A172 (cell line): ENCODE measurements around the gene FLT4. TPM values are rescaled to one million over a fixed set of nuclear protein-coding genes. Genes with fewer than 3 reads are reported as not detected.
A peak's percentile ranks its signal among the peaks of the same experiment; 100 is the strongest.
"Not testable (repeated sequence)": the region's sequence is repeated elsewhere in the genome, so short reads cannot be mapped to it uniquely, and the experiment has no call there.

Experiments used
- DNase-seq: peaks from one replicate; pipeline ENCODE4 v3.0.0-alpha.2; 2015; ENCODE audit warnings: low spot score
- total RNA-seq: library from RNA; depleted of rRNA; stranded (reverse); fragments of >200 nt; shearing (Covaris generic); gene quantifications from 2 replicates; pipeline ENCODE4 v1.2.3, GENCODE V29; 2014

Gene FLT4
- total RNA-seq, 1 experiment from 2014 or later, result 11.5 TPM

DNA sequence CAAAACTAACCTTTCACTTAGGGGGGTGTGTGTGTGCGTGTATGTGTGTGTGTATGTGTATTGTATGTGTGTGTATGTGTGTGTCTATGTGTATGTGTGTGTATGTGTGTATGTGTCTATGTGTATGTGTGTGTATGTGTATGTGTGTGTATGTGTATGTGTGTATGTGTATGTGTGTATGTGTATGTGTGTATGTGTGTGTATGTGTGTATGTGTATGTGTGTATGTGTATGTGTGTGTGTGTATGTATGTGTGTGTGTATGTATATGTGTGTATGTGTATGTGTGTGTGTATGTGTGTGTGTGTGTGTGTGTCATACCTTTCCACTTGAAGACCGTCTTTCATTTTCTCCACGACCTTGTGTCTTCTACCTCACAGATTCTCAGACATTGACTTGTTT, 20.8 kb upstream of the FLT4 start:
- DNase-seq, result no peak

DNA sequence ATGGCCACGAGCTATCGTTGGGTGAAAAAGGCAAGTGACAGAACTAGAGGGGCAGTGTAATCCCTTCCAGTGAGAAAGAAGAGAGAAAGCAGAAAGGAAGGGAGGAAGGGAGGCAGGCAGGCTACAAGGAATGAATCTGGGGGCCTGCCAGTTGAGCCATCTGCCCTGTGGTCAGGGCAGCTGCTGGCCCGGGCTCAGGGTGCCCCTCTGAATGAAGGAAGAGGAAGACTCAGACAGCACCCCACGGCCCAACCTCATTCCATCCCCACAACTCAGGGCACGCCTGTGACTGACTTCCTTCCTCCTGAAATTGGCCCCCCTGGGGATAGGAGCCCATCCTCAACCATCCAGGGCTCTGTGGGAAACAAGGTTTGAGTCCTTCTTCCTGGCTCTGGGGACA, 20.3 kb upstream of the FLT4 start:
- peak; percentile 13 for DNase-seq

DNA sequence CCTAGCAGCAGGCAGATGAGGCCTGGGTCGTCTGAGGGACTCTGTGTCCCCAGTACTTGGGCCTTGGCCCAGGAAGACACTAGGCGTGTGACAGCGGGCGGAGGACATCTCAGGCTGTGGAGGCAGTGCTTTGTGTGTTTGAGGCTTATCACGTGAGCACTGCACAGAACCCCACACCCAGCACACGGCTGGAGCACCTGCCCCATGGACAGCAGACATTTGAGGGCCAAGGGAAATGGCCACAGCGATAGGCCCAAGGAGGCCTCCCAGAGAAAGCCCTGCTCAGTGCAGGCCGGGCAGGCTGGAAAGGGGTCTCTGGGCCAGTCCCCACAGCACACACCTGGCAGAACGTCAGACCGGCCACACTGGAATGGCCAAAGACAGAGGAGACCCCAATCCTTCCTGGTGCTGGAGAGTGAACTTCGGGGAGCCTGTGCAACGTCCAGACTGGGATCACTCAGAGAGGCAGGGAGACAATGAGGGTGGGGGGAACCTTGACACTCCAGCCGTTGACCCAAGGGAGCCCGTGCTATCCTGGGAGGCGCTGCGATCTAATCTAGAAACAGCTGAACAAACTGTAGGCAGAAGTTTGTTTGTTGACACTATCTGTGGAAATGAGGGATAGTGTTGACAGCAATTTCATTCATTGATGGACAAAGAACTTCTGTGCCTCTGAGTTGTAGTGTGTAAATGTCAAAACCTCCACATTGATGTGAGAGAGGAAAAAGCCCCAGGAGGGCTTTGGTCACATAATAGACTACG, 19.6 kb upstream of the FLT4 start:
- DNase-seq, result no peak

DNA sequence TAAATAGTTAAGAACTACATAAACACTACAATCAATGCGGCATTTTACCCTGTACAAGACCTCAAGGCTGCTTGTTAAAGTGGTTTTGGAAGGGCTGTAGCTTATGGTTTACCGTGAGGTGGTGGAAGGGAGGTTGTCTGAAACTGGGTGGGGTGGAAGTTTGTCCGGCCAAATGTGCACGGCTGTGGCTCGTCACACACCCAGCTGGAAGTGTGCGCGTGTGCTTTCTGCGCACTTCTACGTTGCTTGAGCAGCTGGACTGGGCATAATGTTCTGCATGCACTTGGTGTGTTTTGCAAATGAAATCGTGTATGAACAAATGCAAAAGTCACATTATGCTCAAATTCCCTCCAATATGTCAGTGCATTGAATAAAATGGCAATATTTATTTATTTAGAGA, 17.4 kb upstream of the FLT4 start:
- no peak for DNase-seq

DNA sequence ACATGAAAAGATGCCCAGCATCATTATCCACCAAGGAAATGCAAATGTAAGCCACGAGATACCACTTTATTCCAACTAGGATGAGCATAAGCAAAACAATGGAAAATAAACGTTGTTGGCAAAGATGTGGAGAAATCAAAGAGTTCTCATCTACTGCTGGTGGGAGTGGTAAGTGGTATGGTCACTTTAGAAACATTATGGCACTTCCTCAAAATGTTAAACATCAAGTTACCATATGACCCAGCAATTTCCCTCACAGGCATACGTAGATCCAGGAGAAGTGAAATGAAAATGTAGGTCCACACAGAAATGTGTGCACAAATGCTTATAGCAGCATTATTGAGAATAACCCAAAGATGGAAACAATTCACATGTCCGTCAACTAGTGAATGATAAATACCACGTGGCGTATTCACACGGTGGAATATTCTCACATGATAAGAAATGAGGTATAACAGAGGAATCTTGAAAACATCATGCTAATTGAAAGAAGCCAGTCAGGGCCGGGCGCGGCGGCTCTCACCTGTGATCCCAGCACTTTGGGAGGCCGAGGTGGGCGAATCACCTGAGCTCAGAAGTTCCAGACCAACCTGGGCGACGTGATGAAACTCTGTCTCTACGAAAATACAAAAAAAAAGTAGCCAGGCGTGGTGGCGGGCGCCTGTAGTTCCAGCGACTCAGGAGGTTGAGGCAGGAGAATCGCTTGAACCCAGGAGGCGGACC, 16.4 kb upstream of the FLT4 start:
- no peak for DNase-seq

DNA sequence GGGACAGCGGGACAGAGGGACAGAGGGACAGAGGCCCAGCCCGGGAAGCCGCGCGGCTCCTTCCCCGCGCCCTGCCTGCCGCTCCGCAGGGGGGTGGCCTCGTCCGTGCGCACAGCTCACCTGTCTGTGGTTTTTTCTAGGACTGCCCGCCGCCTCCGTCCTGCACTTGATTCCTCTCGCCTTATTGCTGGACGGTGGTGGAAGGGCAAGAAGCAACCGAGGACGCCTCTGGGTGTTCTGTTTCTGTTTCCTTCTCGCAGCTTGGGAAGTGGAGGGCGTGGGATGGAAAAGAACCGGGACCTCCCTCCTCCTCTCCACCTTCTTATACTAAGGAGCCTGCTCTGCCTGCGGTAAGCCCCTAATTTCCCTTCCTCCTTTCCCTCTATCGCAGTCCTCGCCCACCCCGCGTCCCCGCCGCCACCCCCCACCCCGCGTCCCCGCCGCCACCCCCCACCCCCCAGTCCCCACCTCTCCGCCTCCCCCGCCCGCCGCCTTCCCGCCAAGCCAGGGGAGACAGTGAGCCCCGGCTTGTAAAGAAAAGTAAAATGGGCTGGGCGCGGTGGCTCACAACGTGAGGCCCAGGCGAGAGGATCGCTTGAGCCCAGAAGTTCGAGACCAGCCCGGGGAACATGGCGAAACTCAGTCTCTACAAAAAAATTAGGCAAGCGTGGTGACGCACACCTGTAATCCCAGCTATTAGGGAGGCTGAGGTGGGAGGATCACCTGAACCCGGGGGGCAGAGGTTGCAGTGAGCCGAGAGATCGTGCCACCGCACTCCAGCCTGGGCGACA, 9.6 kb upstream of the FLT4 start:
- no peak for DNase-seq

DNA sequence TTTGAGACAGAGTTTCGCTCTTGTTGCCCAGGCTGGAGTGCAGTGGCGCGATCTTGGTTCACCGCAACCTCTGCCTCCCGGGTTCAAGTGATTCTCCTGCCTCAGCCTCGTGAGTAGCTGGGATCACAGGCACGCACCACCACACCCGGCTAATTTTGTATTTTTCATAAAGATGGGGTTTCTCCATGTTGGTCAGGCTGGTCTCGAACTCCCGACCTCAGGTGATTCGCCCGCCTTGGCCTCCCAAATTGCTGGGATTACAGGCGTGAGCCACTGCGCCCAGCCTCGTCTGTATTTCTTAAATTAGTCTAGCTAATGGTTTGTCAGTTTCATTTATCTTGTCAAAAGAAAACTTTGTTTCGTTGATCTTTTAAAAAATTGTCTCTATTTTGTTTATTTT, 5.8 kb upstream of the FLT4 start:
- DNase-seq, result not testable (repeated sequence)

DNA sequence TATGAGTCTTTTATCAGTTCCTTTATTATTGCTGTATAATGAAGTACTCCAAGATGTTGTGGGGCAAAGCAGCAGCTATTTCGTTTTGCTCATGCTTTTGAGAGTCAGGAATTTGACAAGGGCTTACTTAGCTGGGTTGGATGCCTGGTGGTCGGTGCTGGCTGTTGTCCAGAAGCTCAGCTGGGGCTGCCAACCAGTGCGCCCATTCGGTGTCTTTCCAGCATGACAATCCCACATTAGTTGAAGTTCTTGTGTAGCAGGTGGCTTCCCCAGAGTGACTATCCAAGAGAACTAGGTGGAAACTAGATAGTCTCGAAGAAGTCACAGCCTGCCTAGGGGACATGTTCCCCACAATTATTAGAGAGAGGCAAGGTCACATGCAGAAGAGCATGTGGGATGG, 3.4 kb upstream of the FLT4 start:
- DNase-seq, result no peak

DNA sequence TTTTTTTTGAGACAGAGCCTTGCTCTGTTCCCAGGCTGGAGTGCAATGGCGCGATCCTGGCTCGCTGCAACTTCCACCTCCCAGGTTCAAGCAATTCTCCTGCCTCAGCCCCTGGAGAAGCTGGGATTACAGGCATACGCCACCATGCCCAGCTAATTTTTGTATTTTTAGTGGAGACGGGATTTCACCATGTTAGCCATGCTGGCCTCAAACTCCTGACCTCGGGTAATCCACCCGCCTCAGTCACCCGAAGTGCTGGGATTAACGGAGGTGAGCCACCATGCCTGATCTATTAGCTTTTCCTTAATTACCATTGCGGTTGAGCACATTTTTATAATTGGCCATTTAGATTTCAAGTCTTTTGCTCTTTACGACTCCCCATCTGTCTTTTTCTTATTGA, 2.9 kb upstream of the FLT4 start:
- no peak for DNase-seq

DNA sequence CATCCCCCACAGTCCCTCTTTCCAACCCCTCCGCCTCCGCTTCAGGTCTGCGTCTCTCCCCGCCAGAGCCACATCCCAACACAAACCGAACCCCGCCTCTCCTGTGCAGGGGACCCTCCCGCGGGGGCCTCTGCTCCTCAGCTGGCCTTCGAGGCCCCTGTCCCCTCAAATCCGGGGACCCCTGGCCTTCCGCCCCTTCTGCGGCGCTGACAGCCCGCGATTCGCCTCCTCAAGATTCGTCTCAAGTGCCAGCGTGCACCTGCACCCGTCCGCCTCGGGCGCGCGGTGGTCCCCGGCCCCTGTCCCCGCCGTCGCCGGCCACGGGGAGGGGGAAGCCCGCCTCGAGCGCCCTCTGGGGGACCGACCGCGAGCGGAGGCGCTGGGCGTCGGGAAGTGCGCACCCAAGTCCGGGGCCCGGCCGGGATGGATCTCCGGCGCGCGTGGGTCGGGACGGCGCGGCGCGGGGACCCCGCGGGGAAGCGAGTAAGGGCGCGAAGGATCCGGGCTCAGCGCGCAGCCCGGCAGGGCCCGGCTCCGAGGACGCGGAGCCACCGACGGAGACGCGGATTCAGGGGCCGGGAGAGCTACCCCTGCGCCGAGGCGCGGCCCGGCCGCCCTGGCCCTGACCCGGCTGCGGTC, 623 bp downstream of the FLT4 start:
- DNase-seq, result no peak

DNA sequence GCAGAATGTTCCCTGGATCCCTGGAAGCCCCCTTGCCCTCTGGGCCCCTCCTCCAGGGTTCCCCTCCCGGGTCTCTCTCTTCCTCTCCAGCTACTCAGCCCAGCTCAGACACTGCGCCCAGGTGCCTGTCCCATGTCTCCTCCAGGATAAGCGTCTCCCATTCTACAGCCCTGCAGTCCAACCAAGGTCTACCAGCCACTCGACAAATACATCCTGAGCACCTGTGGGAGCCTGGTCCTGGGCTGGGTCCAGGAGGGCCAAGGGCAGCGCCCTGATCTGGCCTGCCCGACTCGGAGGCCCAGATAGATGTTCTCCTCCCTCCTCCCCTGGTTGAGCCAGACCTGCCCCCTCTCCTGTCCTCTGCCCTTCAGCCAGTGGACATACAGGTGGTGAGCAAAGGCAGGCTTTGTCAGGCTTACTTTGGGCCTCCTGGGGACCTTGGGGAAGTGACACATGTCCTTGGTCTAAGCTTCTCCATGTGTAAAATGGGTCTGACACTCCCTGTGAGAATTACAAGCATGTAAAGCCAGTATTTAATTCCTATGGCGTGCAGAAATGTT, 1.4 kb downstream of the FLT4 start:
- no peak for DNase-seq

DNA sequence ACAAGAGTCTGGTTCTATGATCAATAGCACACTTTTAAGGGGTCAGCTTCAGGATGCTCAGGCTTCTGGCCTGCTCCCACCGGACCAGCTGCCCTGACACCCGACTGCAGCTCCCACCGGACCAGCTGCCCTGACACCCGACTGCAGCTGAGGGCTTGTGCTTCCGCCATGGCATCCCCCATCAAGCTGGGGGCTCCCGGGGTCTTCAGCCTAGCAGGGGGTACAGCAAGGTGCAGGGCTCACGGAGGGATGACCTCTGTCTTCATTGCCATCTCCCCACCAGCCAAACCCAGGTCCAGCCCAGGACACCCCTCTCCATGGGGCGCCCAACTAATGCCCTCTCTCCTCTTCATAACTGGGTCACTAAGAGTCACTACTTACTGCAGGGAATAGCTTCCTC, 1.9 kb downstream of the FLT4 start:
- DNase-seq, result no peak

DNA sequence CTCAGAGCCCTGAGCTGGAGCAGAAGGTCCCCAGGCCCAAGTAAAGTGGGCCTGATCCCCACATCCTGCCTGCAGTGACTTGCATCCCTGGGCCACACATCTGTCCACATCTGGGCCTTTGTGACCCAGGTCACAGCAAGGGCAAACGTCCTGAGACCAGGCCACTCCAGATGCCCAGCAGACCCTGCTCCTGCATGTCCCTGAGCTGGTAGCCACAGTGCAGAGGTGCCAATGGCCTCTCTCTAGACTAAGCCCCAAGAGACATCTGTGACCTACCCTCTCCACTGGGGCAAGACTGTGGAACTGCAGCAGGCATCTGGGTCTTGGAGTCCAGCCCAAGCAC, 2.5 kb downstream of the FLT4 start:
- no peak for DNase-seq

DNA sequence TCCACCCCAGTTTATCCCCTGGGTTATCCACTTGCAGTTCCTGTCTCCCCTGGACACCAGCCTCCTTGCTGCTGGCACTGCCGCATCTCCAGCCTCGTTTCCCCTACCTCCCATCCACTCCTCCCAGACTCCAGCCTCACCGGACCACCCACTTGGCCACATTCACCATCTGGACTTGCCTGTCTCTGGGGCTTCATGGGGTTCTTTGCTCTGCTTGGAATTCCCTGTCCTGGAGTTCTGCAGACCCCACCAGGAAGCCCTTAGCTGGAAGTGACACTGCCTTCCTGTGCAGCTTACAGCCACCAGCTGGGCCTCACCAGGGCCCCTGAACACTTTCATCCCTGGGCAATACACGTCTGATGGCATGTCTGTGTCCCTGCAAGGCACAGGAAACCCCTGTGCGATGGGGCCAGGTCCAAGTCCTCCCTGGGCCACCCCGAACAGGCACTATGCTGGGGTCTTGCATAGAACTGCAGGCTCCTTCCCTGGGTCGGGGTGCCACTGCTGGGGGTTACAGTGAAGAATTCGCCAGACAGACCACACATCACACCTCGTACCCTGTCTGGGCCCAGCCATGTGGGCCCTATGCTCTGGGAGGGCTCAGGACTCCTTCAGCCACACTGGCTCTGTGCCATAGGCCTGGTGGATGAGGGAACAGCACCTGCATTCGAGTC, 3.0 kb downstream of the FLT4 start:
- DNase-seq, result no peak

DNA sequence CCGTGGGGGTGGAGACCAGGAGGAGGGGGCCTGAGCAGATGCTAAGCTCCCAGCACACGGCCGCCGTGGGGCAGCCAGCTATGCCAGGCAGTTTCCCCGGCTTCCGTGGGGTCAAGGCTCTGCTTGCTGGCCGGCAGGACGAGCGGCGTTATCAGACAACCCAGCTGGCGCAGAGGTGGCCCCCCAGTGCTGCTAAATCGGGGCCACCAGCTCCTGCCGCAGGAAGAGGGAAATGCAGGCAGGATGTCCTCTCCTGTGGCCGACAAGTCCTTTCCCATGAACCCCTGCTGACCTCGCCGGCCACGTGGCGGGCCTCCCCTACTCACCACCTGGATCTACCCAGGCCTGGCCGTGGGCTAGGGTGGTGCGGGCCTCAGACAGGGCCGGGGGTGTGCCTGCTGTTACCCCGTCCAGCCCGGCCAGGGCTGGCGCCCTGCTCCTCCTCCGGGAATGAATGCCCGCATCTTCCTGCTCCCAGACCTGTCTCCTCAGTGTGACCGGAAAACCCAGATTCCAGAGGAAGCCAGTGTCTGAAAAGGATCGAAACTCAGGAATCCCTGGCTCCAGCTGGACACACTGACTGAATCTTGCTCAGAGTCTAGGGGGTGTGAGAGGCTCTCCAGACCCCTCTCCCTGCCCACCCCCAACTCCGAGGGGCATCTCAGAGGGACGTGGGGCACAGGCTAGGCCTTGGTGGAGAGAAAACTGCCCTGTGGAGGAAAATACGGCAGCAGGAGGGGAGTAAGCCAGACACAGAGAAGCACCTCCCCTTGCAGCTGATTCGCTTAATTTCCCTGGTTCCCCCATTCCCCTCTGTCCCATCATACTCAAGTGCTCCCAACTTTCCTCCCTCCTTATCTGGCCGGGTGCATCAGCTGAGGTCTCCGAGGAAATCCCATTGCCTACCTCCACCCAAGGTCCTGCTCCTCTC, 3.9 kb downstream of the FLT4 start:
- no peak for DNase-seq

DNA sequence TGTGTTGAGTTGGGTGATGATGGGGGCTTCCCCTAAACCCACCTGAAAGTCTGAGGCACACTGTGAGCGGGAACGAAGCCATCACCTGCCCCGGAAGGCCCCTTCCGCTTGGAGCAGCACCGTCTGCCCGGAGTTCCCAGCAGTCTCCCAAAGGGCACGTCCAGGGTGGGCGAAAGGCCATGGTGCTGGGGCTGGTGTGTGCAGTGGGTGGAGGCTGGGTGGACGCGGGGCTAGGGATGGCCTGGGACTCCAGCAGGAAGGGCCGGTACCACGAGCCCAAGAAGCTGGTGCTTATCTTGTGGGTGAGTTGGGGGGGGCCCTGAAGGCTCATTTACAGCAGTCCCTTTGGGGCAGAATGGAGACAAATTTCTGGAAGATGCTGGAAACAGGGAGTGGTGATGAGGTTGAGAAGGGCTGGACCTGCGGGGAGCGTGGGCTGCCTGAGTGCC, 4.6 kb downstream of the FLT4 start:
- no peak for DNase-seq

DNA sequence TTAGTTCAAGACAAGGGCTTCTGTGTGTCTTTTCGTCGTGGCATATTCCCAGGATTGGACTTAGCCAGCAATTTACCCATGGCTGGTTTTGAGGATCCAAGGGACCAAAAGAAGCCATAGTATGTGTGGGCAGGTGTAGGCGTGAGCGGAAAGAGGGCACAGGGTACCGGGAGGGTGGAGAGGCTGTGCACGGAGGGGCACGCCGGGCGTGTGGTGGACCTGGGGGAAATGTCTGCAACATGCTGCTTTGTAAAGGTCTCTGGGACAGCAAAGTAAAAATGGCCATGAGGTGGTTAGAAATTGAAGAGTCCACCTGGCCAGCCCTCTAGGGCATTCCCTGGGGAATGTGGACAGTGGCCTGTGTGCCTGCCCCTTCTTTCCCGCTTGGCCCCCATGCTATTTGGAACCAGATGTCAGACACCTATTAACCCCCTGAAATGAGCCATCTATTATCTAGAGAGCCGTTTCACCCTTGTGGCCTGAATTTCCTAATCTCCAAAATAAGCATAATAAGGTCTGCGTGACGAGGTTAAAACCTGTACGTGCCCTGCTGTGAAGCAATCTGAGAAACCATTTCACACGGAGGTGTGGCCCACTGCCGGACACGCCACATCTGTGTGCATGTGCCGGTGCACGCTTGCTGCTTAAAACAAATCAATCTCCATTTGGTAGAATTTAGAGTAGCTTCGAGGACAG, 5.1 kb downstream of the FLT4 start:
- no peak for DNase-seq

DNA sequence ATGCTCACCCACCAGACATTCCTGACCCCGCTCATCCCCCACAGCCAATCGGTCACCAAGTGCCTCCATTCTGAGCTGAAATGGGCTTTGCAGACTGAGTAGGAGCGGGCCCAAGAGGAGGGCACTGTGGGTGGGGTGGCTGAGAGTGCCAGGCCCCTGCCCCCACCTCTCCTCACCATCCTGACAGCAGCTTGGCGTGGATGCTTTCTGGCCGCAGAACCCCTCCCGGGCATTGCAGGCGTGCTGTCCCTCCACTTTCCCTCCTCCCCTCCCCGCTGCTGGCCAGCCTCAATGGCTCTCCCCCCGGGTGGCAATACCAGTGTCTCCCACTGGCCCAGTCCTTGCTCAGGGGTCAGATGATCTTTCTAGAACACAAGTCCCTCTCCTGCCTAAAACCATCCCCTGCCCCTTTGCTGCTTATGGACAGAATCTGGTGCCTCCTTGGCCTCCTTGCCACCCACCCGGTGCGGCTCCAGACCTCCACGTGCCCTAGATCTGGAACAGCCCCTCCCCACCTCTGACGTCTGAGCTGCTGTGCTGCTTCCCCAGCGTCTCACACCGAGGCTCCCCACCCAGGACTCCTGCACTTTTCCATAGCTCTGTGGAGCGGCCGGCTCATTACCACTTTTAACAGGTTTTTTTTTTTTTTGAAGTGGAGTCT, 6.1 kb downstream of the FLT4 start:
- no peak for DNase-seq

DNA sequence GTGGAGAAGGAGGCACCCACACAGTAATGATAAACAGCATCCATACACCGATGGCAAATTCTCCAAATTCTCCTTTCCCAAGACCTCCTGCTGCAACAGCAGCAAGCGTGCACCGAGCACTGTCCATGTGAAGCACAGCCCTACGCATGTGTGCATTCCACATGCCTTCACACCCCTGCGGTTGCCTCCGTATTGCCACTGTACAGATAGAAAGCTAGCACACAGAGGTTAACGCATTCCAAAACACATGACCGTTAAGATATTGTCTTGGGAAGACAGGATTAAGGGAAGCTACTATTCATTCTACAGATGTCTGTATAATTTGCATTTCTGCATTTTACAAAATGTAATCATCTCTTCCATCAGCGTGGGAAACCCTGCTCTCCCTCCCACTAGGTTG, 6.6 kb downstream of the FLT4 start:
- no peak for DNase-seq
